Psoas muscle (tissue), 8 donors: ENCODE data around the gene CSNK1G1. TPM values are rescaled to one million over a fixed set of nuclear protein-coding genes. Genes with fewer than 3 reads are reported as not detected.
A peak's percentile ranks its signal among the peaks of the same experiment; 100 is the strongest.

Source experiments
- ATAC-seq, 4 donors: fragments of 200-7000 bp; cut with Tn5 transposase; one replicate each; pipeline ENCODE4 v1.9.1; 2020; ENCODE audit warnings: moderate library complexity in 3 of 4, mild to moderate bottlenecking in 2 of 4
- DNase-seq, 2 donors: peaks; one replicate each; pipeline ENCODE4 v3.0.0-alpha.2; 2020
- H3K27ac ChIP-seq: fragments of 200-600 bp; one replicate; pipeline ENCODE4 v1.8.0; 2022
- H3K27me3 ChIP-seq, 3 donors: fragments of 200-600 bp in 1 of 3; one replicate each; pipeline versions ENCODE4 v1.6.1 to v1.8.0; 2013 to 2022; ENCODE audit warnings: low read length in 2 of 3, mild to moderate bottlenecking in 2 of 3, moderate library complexity in 1 of 3; ENCODE audit not compliant: insufficient read depth in 3 of 3
- H3K36me3 ChIP-seq, 2 donors: fragments of 200-600 bp in 1 of 2; one replicate each; pipeline versions ENCODE4 v1.6.1 to v1.8.0; 2013 to 2022; ENCODE audit warnings: low read depth in 1 of 2, mild to moderate bottlenecking in 1 of 2, moderate library complexity in 1 of 2; ENCODE audit not compliant: insufficient read depth in 1 of 2
- H3K4me1 ChIP-seq: fragments of 200-600 bp; one replicate; pipeline ENCODE4 v1.8.0; 2022
- H3K4me3 ChIP-seq: fragments of 200-600 bp; one replicate; pipeline ENCODE4 v1.8.0; 2022; ENCODE audit warnings: mild to moderate bottlenecking
- H3K9me3 ChIP-seq: fragments of 200-600 bp; one replicate; pipeline ENCODE4 v1.8.0; 2022
- WGBS, 3 donors: extraction: QIAGEN DNeasy Blood & Tissue Kit; methylation state at CpG; one replicate each; pipeline versions ENCODE4 v1.1.6 to v1.1.7; 2013; 5-methylcytosine and 5-hydroxymethylcytosine counted together
- intact Hi-C, 2 donors: fragments of 100-400 bp; cut with DNase I; formaldehyde crosslinking; loops; one replicate each; pipeline versions ENCODE4 v1.11.0 to v1.14.2; 2022
- polyA plus RNA-seq, 3 donors: library from polyadenylated mRNA; stranded (reverse); fragments of 200-250 nt; gene quantifications; one replicate each; pipeline ENCODE4 v1.2.3, GENCODE V29; 2013
- total RNA-seq, 4 donors: library from RNA; stranded (reverse); fragmentation: NEBNext Ultra II Directional in 2 of 4; extraction: Animal tissue kit (Norgen Biotek cat#: 25700) in 2 of 4; gene quantifications; one replicate each; pipeline versions ENCODE4 v1.2.1 to v1.2.4, GENCODE V29; 2021 to 2023
- TF ChIP-seq, protein P1 (sequence below): fragments of 200-600 bp; IDR thresholded peaks from one replicate; pipeline ENCODE4 v1.8.0; 2022; ENCODE audit warnings: antibody characterized with exemption
- donor health status: healthy with polysubstance abuse.
- donor health status: DM: no; HTN: no; CAD: no; lungs with moderate emphysema.
- donor health status: Bipolar disorder and iron deficiency.
- donor health status: healthy.
- donor health status: DM: yes; HTN: yes; CAD: no.
- donor health status: DM: no; HTN: no; CAD: no.
- donor health status: DM: no; HTN: no; CAD: no.
- donor health status: DM: yes; HTN: yes; CAD: no.

CSNK1G1 gene
- total and polyA plus RNA-seq, 7 donors: 1.9 to 9.6 (median 7.1) TPM

DNA sequence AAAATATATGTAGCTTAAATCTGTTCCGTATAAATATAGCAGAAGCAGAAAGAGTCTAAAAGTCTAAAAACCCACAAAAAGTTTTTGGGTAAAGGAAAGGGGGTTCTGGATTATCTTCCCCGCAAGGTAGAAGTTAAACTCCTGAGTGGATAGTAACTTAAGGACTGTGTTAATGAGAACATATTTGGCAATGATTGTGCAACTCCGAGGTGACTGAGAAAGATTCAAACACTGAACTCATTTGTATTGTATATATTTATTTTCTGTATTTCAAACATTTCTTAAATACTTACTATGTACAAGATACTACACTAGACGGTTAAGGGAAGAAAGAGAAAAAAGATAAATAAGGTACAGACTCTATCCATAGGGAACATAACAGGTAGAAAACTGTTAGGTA lies 120.4 kb downstream of the CSNK1G1 start:
- DNase-seq: no peak
- WGBS, 3 donors: 92 to 97% (median 96%) methylated on average over 4 of the region's 4 CpGs
- Histone ChIP-seq H3K27ac (no peak overlapping the region), H3K4me1 (no peaks in the 10 kb centered on the region), H3K9me3 (no peaks in the 10 kb centered on the region), H3K27me3 (no peaks in the 10 kb centered on the region), H3K36me3 (no peaks in the 10 kb centered on the region), H3K4me3 (no peak overlapping the region)
- ATAC-seq: no peak
- TF ChIP-seq, protein P1, sequence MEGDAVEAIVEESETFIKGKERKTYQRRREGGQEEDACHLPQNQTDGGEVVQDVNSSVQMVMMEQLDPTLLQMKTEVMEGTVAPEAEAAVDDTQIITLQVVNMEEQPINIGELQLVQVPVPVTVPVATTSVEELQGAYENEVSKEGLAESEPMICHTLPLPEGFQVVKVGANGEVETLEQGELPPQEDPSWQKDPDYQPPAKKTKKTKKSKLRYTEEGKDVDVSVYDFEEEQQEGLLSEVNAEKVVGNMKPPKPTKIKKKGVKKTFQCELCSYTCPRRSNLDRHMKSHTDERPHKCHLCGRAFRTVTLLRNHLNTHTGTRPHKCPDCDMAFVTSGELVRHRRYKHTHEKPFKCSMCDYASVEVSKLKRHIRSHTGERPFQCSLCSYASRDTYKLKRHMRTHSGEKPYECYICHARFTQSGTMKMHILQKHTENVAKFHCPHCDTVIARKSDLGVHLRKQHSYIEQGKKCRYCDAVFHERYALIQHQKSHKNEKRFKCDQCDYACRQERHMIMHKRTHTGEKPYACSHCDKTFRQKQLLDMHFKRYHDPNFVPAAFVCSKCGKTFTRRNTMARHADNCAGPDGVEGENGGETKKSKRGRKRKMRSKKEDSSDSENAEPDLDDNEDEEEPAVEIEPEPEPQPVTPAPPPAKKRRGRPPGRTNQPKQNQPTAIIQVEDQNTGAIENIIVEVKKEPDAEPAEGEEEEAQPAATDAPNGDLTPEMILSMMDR: no peak
- intact Hi-C loops: no loop called here

DNA sequence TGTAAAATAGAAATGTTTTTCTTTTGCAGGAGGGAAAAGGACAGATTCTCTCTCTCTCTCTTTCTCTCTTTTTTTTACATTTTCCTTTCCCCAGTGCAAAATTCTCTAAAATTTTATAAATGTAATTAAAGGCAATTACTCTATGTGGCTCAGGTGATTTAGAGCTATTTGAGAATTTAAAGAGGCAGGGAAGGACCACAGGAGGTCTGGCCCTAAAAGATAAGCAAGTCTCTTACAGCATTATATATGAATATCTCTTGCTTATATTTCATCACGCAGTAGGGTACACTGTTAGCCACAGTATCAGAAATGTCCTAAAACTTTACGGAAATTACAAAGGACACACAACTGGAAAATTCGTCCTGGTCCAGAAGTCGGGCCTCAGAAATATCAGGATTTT lies 122.7 kb downstream of the CSNK1G1 start:
- TF ChIP-seq, protein P1: no peak
- Histone ChIP-seq H3K4me1 (no peaks in the 10 kb centered on the region), H3K27ac (no peak overlapping the region), H3K27me3 (no peaks in the 10 kb centered on the region), H3K36me3 (no peaks in the 10 kb centered on the region), H3K9me3 (no peaks in the 10 kb centered on the region), H3K4me3 (no peak overlapping the region)
- DNase-seq: no peak
- ATAC-seq: no peak
- WGBS, 3 donors: 92 to 98% (median 94%) methylated on average over 4 of the region's 4 CpGs
- intact Hi-C loops: no loop called here

- 33 to 52% (median 44%) methylated on average over 1 of the region's 1 CpG for WGBS, 3 donors
- H3K27me3 ChIP-seq: no peaks in the 10 kb centered on the region
- DNase-seq (no peak), ATAC-seq (peak in 3 of 4 donors; percentile 40 to 60 (median 59))
- TF ChIP-seq, protein P1: no peak
- no peaks in the 10 kb centered on the region for H3K9me3 ChIP-seq
- intact Hi-C loops: no loop called here
- H3K36me3 ChIP-seq: no peaks in the 10 kb centered on the region
- H3K4me1 ChIP-seq: no peaks in the 10 kb centered on the region
- H3K27ac ChIP-seq: no peak overlapping the region
- no peak overlapping the region for H3K4me3 ChIP-seq
Measured at GRCh38 chr15:64232400-64232799, 123.6 kb downstream of the CSNK1G1 start.

GRCh38 chr15:64229129-64229724 lies 126.7 kb downstream of the CSNK1G1 start:
- intact Hi-C loops: no loop called here
- ATAC-seq: no peak
- WGBS, 3 donors: 88 to 91% (median 90%) methylated on average over 2 of the region's 2 CpGs
- H3K27me3 ChIP-seq: no peaks in the 10 kb centered on the region
- TF ChIP-seq, protein P1: no peak
- H3K9me3 ChIP-seq: no peaks in the 10 kb centered on the region
- H3K27ac ChIP-seq: no peak overlapping the region
- no peak overlapping the region for H3K4me3 ChIP-seq
- no peaks in the 10 kb centered on the region for H3K36me3 ChIP-seq
- H3K4me1 ChIP-seq: peaks cover 10% of the 10 kb centered on the region
- DNase-seq: no peak

- no peaks in the 10 kb centered on the region for H3K9me3 ChIP-seq
- TF ChIP-seq, protein P1: no peak
- no peak for ATAC-seq
- H3K4me3 ChIP-seq: no peak overlapping the region
- H3K27me3 ChIP-seq: no peaks in the 10 kb centered on the region
- peaks cover 16% of the 10 kb centered on the region for H3K4me1 ChIP-seq
- H3K27ac ChIP-seq: no peak overlapping the region
- DNase-seq: no peak
- intact Hi-C loops: no loop called here
- WGBS, 3 donors: 93 to 99% (median 94%) methylated on average over 11 of the region's 11 CpGs
- no peaks in the 10 kb centered on the region for H3K36me3 ChIP-seq
Measured at GRCh38 chr15:64225804-64226203, 130.2 kb downstream of the CSNK1G1 start.
